HG03571 (cell line): Measurements from ENCODE around the gene SUZ12.
"Not testable (repeated sequence)": the region's sequence is repeated elsewhere in the genome, so short reads cannot be mapped to it uniquely, and the experiment has no call there.

Source experiments
- ATAC-seq: cut with Tn5 transposase; IDR thresholded peaks from one replicate; pipeline ENCODE4 v1.9.1; 2021; ENCODE audit not compliant: unreplicated experiment

SUZ12 gene

DNA sequence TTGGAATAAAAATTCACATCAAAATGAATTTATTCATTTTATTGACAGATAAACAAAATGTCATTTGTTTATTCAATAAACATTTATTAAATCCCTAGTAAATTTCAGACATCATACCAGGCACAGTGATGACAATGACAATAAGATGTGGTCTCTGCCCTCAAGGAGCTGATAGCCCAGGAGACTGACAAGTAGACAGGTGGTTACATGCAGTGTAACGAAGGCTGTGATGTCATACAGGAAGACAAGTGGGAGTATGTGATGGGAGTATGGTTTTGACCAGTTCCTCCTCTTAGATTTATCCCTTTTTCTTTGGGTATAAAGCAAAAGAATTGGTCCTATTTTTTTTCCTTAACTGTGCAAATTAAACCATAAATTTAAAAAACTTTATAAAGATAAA lies 97.0 kb downstream of the SUZ12 start:
- not testable (repeated sequence) for ATAC-seq

DNA sequence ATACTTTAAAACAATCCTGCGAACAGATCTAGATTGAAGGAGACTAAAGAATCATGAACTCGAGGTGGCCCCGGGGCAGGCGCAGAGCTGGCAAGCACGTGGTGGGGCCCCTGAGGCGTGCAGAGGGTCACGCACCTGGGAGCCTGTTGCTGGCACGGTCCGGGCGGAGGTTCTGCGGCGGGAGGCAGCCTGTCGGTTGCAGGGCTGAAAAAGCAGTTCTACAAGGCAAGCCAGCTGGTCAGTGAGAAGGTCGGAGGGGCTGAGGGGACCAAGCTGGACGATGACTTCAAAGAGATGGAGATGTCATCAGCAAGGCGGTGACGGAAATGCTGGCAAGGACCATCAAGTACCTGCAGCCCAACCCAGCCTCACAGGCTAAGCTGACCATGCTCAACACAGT lies 103.4 kb downstream of the SUZ12 start:
- not testable (repeated sequence) for ATAC-seq

GRCh38 chr17:32041306-32041875 lies 104.6 kb downstream of the SUZ12 start:
- ATAC-seq: not testable (repeated sequence)

- not testable (repeated sequence) for ATAC-seq
Observed at GRCh38 chr17:32042266-32042665, 105.5 kb downstream of the SUZ12 start.

- ATAC-seq: not testable (repeated sequence)
Observed at GRCh38 chr17:32045611-32046010, 108.8 kb downstream of the SUZ12 start.

DNA sequence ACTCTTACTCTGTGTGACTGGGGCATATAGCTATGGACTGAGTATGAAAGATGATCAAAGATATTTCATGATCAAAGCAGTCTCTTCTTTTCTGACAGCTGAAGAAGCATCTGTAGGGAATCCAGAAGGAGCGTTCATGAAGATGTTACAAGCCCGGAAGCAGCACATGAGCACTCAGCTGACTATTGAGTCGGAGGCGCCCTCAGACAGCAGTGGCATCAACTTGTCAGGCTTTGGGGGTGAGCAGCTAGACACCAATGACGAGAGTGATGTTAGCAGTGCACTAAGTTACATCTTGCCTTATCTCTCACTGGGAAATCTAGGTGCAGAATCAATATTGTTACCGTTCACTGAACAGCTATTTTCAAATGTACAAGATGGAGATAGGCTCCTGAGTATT lies 110.9 kb downstream of the SUZ12 start:
- ATAC-seq: not testable (repeated sequence)
